ENCODE data around the gene CD8A.

GRCh38 chr2:86826951-86827350 is 36.2 kb upstream of the CD8A start:
- no peak for TF ChIP-seq POLR2A (IDR thresholded peaks at IDR 0.05; ENCODE audit: low read depth, low read length)
- no peak for TF ChIP-seq POLR2AphosphoS5 (IDR thresholded peaks at IDR 0.05; ENCODE audit: low read depth, low read length)
- no peak for TF ChIP-seq TAF1 (IDR thresholded peaks at IDR 0.05; ENCODE audit: borderline replicate concordance, low read depth, low read length)

Data from GM12892 (cell line).